ENCODE results near the gene CALR.
"Not testable (repeated sequence)": the region's sequence is repeated elsewhere in the genome, so short reads cannot be mapped to it uniquely, and the experiment has no call there.

CALR gene

GRCh38 chr19:12937927-12938778 lies at the start of gene CALR:
CALR (plus strand) TSS chr19:12938609; CDS start chr19:12938680, 71 bp downstream.
- no peaks in the 10 kb centered on the region for H3K9me3 Mint-ChIP-seq
- peak within 1 kb of the TSS; percentile 98 for H3K4me3 Mint-ChIP-seq
- H3K4me1 Mint-ChIP-seq = peaks cover 46% of the 10 kb centered on the region
- H3K27me3 Mint-ChIP-seq = no peaks in the 10 kb centered on the region
- peak within 1 kb of the TSS; percentile 92 for H3K27ac Mint-ChIP-seq
- peaks cover 18% of the 10 kb centered on the region for H3K36me3 Mint-ChIP-seq

GRCh38 chr19:12890299-12890786 lies 48.1 kb upstream of the CALR start:
- peak overlapping the region; percentile 91 for H3K27ac Mint-ChIP-seq
- peak overlapping the region; percentile 100 for H3K4me3 Mint-ChIP-seq
- not testable (repeated sequence) for H3K9me3 Mint-ChIP-seq, H3K36me3 Mint-ChIP-seq, H3K27me3 Mint-ChIP-seq
- H3K4me1 Mint-ChIP-seq = peaks cover 21% of the 10 kb centered on the region

GRCh38 chr19:12890787-12891552 lies 47.4 kb upstream of the CALR start, which contains the start of gene GCDH:
GCDH (plus strand) TSS chr19:12891160; CDS start chr19:12891305, 145 bp downstream.
- Mint-ChIP-seq H3K4me1 (peaks cover 21% of the 10 kb centered on the region), H3K36me3 (peaks cover 9% of the 10 kb centered on the region), H3K9me3 (no peaks in the 10 kb centered on the region), H3K27me3 (no peaks in the 10 kb centered on the region), H3K27ac (peak within 1 kb of the TSS; percentile 91), H3K4me3 (peak within 1 kb of the TSS; percentile 100)

GRCh38 chr19:12891553-12892021 lies 46.8 kb upstream of the CALR start:
- Mint-ChIP-seq H3K9me3 (no peaks in the 10 kb centered on the region), H3K4me1 (peaks cover 19% of the 10 kb centered on the region), H3K27ac (no peak overlapping the region), H3K36me3 (peaks cover 9% of the 10 kb centered on the region), H3K27me3 (no peaks in the 10 kb centered on the region), H3K4me3 (peak overlapping the region; percentile 100)

- Mint-ChIP-seq H3K9me3 (no peaks in the 10 kb centered on the region), H3K4me1 (peaks cover 17% of the 10 kb centered on the region), H3K36me3 (peaks cover 9% of the 10 kb centered on the region), H3K4me3 (peak overlapping the region; percentile 100), H3K27me3 (no peaks in the 10 kb centered on the region), H3K27ac (no peak overlapping the region)
Observed at GRCh38 chr19:12893582-12893981, 44.8 kb upstream of the CALR start.

- Mint-ChIP-seq H3K9me3 (no peaks in the 10 kb centered on the region), H3K4me3 (no peak overlapping the region), H3K27ac (no peak overlapping the region), H3K4me1 (peaks cover 4% of the 10 kb centered on the region), H3K36me3 (peaks cover 5% of the 10 kb centered on the region), H3K27me3 (no peaks in the 10 kb centered on the region)
Observed at GRCh38 chr19:12896460-12896859, 41.9 kb upstream of the CALR start.

GRCh38 chr19:12899891-12900518 lies 38.4 kb upstream of the CALR start:
- peaks cover under 1% of the 10 kb centered on the region for H3K36me3 Mint-ChIP-seq
- H3K9me3 Mint-ChIP-seq = no peaks in the 10 kb centered on the region
- no peak overlapping the region for H3K27ac Mint-ChIP-seq
- no peak overlapping the region for H3K4me3 Mint-ChIP-seq
- no peaks in the 10 kb centered on the region for H3K27me3 Mint-ChIP-seq
- H3K4me1 Mint-ChIP-seq = no peaks in the 10 kb centered on the region

GRCh38 chr19:12907166-12907565 lies 31.2 kb upstream of the CALR start:
- Mint-ChIP-seq H3K27ac (no peak overlapping the region), H3K36me3 (no peaks in the 10 kb centered on the region), H3K4me3 (no peak overlapping the region), H3K27me3 (no peaks in the 10 kb centered on the region), H3K4me1 (no peaks in the 10 kb centered on the region), H3K9me3 (no peaks in the 10 kb centered on the region)

GRCh38 chr19:12912571-12912970 lies 25.8 kb upstream of the CALR start:
- no peaks in the 10 kb centered on the region for H3K27me3 Mint-ChIP-seq
- no peaks in the 10 kb centered on the region for H3K36me3 Mint-ChIP-seq
- no peak overlapping the region for H3K4me3 Mint-ChIP-seq
- no peak overlapping the region for H3K27ac Mint-ChIP-seq
- peaks cover 30% of the 10 kb centered on the region for H3K4me1 Mint-ChIP-seq
- H3K9me3 Mint-ChIP-seq = no peaks in the 10 kb centered on the region

- Mint-ChIP-seq H3K36me3 (no peaks in the 10 kb centered on the region), H3K4me1 (peaks cover 30% of the 10 kb centered on the region), H3K27ac (peak overlapping the region; percentile 68), H3K27me3 (no peaks in the 10 kb centered on the region), H3K4me3 (no peak overlapping the region), H3K9me3 (no peaks in the 10 kb centered on the region)
Observed at GRCh38 chr19:12913011-12913561, 25.3 kb upstream of the CALR start.

- Mint-ChIP-seq H3K4me3 (peak overlapping the region; percentile 70), H3K4me1 (peaks cover 39% of the 10 kb centered on the region), H3K27me3 (no peaks in the 10 kb centered on the region), H3K27ac (peak overlapping the region; percentile 77), H3K9me3 (no peaks in the 10 kb centered on the region), H3K36me3 (no peaks in the 10 kb centered on the region)
Observed at GRCh38 chr19:12913851-12914690, 24.3 kb upstream of the CALR start.

GRCh38 chr19:12915860-12916259 lies 22.5 kb upstream of the CALR start:
- not testable (repeated sequence) for H3K27me3 Mint-ChIP-seq, H3K9me3 Mint-ChIP-seq, H3K36me3 Mint-ChIP-seq, H3K4me3 Mint-ChIP-seq
- peak overlapping the region; percentile 41 for H3K27ac Mint-ChIP-seq
- peaks cover 48% of the 10 kb centered on the region for H3K4me1 Mint-ChIP-seq

GRCh38 chr19:12918253-12918652 lies 20.2 kb upstream of the CALR start:
- H3K27ac Mint-ChIP-seq = peak overlapping the region; percentile 62
- H3K4me1 Mint-ChIP-seq = peaks cover 45% of the 10 kb centered on the region
- peak overlapping the region; percentile 77 for H3K4me3 Mint-ChIP-seq
- H3K9me3 Mint-ChIP-seq = no peaks in the 10 kb centered on the region
- peaks cover 5% of the 10 kb centered on the region for H3K36me3 Mint-ChIP-seq
- no peaks in the 10 kb centered on the region for H3K27me3 Mint-ChIP-seq

GRCh38 chr19:12921047-12921446 lies 17.4 kb upstream of the CALR start:
- no peak overlapping the region for H3K4me3 Mint-ChIP-seq
- H3K36me3 Mint-ChIP-seq = peaks cover 6% of the 10 kb centered on the region
- H3K27ac Mint-ChIP-seq = peak overlapping the region; percentile 30
- H3K27me3 Mint-ChIP-seq = no peaks in the 10 kb centered on the region
- no peaks in the 10 kb centered on the region for H3K9me3 Mint-ChIP-seq
- peaks cover 25% of the 10 kb centered on the region for H3K4me1 Mint-ChIP-seq
